ENCODE results near the gene LRRC49. TPM values are rescaled to one million over a fixed set of nuclear protein-coding genes. Genes with fewer than 3 reads are reported as not detected.
"Not testable (repeated sequence)": the region's sequence is repeated elsewhere in the genome, so short reads cannot be mapped to it uniquely, and the experiment has no call there.

LRRC49 gene
- polyA plus RNA-seq, 2 donors: 1.4 to 2.1 TPM

- H3K4me1 ChIP-seq (ENCODE audit: control insufficient read depth in 2 of 2, insufficient read depth in 2 of 2, low read length in 1 of 2): no peaks in the 10 kb centered on the region
- H3K36me3 ChIP-seq (ENCODE audit: control insufficient read depth in 2 of 2, insufficient read depth in 2 of 2, low read length in 1 of 2): no peaks in the 10 kb centered on the region
- H3K4me3 ChIP-seq (ENCODE audit: low read depth in 1 of 2, low read length in 2 of 2): no peak overlapping the region
- H3K9me3 ChIP-seq (ENCODE audit: control insufficient read depth in 2 of 2, insufficient read depth in 1 of 2, low read depth in 1 of 2, low read length in 1 of 2): no peaks in the 10 kb centered on the region
- H3K27ac ChIP-seq (ENCODE audit: low read depth in 2 of 2, low read length in 1 of 2): no peak overlapping the region
- 90 to 95% methylated on average over 1 of the region's 1 CpG for WGBS, 2 donors
- no peaks in the 10 kb centered on the region for H3K27me3 ChIP-seq (ENCODE audit: control insufficient read depth in 1 of 2, insufficient read depth in 2 of 2, low read length in 2 of 2)
Measured at GRCh38 chr15:70964686-70965085, 72.1 kb downstream of the LRRC49 start.

- H3K9me3 ChIP-seq (ENCODE audit: control insufficient read depth in 2 of 2, insufficient read depth in 1 of 2, low read depth in 1 of 2, low read length in 1 of 2): no peaks in the 10 kb centered on the region
- no peaks in the 10 kb centered on the region for H3K4me1 ChIP-seq (ENCODE audit: control insufficient read depth in 2 of 2, insufficient read depth in 2 of 2, low read length in 1 of 2)
- no peak overlapping the region for H3K4me3 ChIP-seq (ENCODE audit: low read depth in 1 of 2, low read length in 2 of 2)
- WGBS, 2 donors: 76 to 91% methylated on average over 1 of the region's 1 CpG
- no peaks in the 10 kb centered on the region for H3K36me3 ChIP-seq (ENCODE audit: control insufficient read depth in 2 of 2, insufficient read depth in 2 of 2, low read length in 1 of 2)
- H3K27me3 ChIP-seq (ENCODE audit: control insufficient read depth in 1 of 2, insufficient read depth in 2 of 2, low read length in 2 of 2): no peaks in the 10 kb centered on the region
- no peak overlapping the region for H3K27ac ChIP-seq (ENCODE audit: low read depth in 2 of 2, low read length in 1 of 2)
Measured at GRCh38 chr15:70967646-70968045, 75.0 kb downstream of the LRRC49 start.

GRCh38 chr15:70974004-70974832 is 81.6 kb downstream of the LRRC49 start:
- no peaks in the 10 kb centered on the region for H3K4me1 ChIP-seq (ENCODE audit: control insufficient read depth in 2 of 2, insufficient read depth in 2 of 2, low read length in 1 of 2)
- WGBS, 2 donors: 53 to 63% methylated on average over 5 of the region's 5 CpGs
- H3K9me3 ChIP-seq (ENCODE audit: control insufficient read depth in 2 of 2, insufficient read depth in 1 of 2, low read depth in 1 of 2, low read length in 1 of 2): no peaks in the 10 kb centered on the region
- no peaks in the 10 kb centered on the region for H3K27me3 ChIP-seq (ENCODE audit: control insufficient read depth in 1 of 2, insufficient read depth in 2 of 2, low read length in 2 of 2)
- H3K27ac ChIP-seq (ENCODE audit: low read depth in 2 of 2, low read length in 1 of 2): no peak overlapping the region
- no peaks in the 10 kb centered on the region for H3K36me3 ChIP-seq (ENCODE audit: control insufficient read depth in 2 of 2, insufficient read depth in 2 of 2, low read length in 1 of 2)
- no peak overlapping the region for H3K4me3 ChIP-seq (ENCODE audit: low read depth in 1 of 2, low read length in 2 of 2)

GRCh38 chr15:70976851-70977250 is 84.2 kb downstream of the LRRC49 start:
- no peak overlapping the region for H3K27ac ChIP-seq (ENCODE audit: low read depth in 2 of 2, low read length in 1 of 2)
- H3K27me3 ChIP-seq (ENCODE audit: control insufficient read depth in 1 of 2, insufficient read depth in 2 of 2, low read length in 2 of 2): no peaks in the 10 kb centered on the region
- no peaks in the 10 kb centered on the region for H3K36me3 ChIP-seq (ENCODE audit: control insufficient read depth in 2 of 2, insufficient read depth in 2 of 2, low read length in 1 of 2)
- WGBS, 2 donors: 62 to 64% methylated on average over 2 of the region's 2 CpGs
- no peaks in the 10 kb centered on the region for H3K4me1 ChIP-seq (ENCODE audit: control insufficient read depth in 2 of 2, insufficient read depth in 2 of 2, low read length in 1 of 2)
- no peak overlapping the region for H3K4me3 ChIP-seq (ENCODE audit: low read depth in 1 of 2, low read length in 2 of 2)
- H3K9me3 ChIP-seq (ENCODE audit: control insufficient read depth in 2 of 2, insufficient read depth in 1 of 2, low read depth in 1 of 2, low read length in 1 of 2): no peaks in the 10 kb centered on the region

- H3K9me3 ChIP-seq (ENCODE audit: control insufficient read depth in 2 of 2, insufficient read depth in 1 of 2, low read depth in 1 of 2, low read length in 1 of 2): peaks cover 0 to 2% of the 10 kb centered on the region in 2 donors
- no peak overlapping the region for H3K27ac ChIP-seq (ENCODE audit: low read depth in 2 of 2, low read length in 1 of 2)
- no peaks in the 10 kb centered on the region for H3K4me1 ChIP-seq (ENCODE audit: control insufficient read depth in 2 of 2, insufficient read depth in 2 of 2, low read length in 1 of 2)
- H3K27me3 ChIP-seq (ENCODE audit: control insufficient read depth in 1 of 2, insufficient read depth in 2 of 2, low read length in 2 of 2): no peaks in the 10 kb centered on the region
- H3K36me3 ChIP-seq (ENCODE audit: control insufficient read depth in 2 of 2, insufficient read depth in 2 of 2, low read length in 1 of 2): no peaks in the 10 kb centered on the region
- WGBS, 2 donors: 45 to 54% methylated on average over 5 of the region's 5 CpGs
- H3K4me3 ChIP-seq (ENCODE audit: low read depth in 1 of 2, low read length in 2 of 2): no peak overlapping the region
Measured at GRCh38 chr15:70995383-70995970, 102.9 kb downstream of the LRRC49 start.

- Histone ChIP-seq H3K9me3 (ENCODE audit: control insufficient read depth in 2 of 2, insufficient read depth in 1 of 2, low read depth in 1 of 2, low read length in 1 of 2) (no peaks in the 10 kb centered on the region), H3K4me1 (ENCODE audit: control insufficient read depth in 2 of 2, insufficient read depth in 2 of 2, low read length in 1 of 2) (no peaks in the 10 kb centered on the region), H3K27me3 (ENCODE audit: control insufficient read depth in 1 of 2, insufficient read depth in 2 of 2, low read length in 2 of 2) (no peaks in the 10 kb centered on the region), H3K36me3 (ENCODE audit: control insufficient read depth in 2 of 2, insufficient read depth in 2 of 2, low read length in 1 of 2) (no peaks in the 10 kb centered on the region), H3K4me3 (ENCODE audit: low read depth in 1 of 2, low read length in 2 of 2) (no peak overlapping the region), H3K27ac (ENCODE audit: low read depth in 2 of 2, low read length in 1 of 2) (no peak overlapping the region)
Measured at GRCh38 chr15:70998319-70998718, 105.7 kb downstream of the LRRC49 start.

- Histone ChIP-seq H3K27me3 (ENCODE audit: control insufficient read depth in 1 of 2, insufficient read depth in 2 of 2, low read length in 2 of 2) (no peaks in the 10 kb centered on the region), H3K4me1 (ENCODE audit: control insufficient read depth in 2 of 2, insufficient read depth in 2 of 2, low read length in 1 of 2) (no peaks in the 10 kb centered on the region), H3K36me3 (ENCODE audit: control insufficient read depth in 2 of 2, insufficient read depth in 2 of 2, low read length in 1 of 2) (no peaks in the 10 kb centered on the region), H3K27ac (ENCODE audit: low read depth in 2 of 2, low read length in 1 of 2) (no peak overlapping the region), H3K4me3 (ENCODE audit: low read depth in 1 of 2, low read length in 2 of 2) (no peak overlapping the region), H3K9me3 (ENCODE audit: control insufficient read depth in 2 of 2, insufficient read depth in 1 of 2, low read depth in 1 of 2, low read length in 1 of 2) (no peaks in the 10 kb centered on the region)
- WGBS, 2 donors: 89 to 97% methylated on average over 1 of the region's 1 CpG
Measured at GRCh38 chr15:71002316-71002715, 109.7 kb downstream of the LRRC49 start.

GRCh38 chr15:71003319-71003718 is 110.7 kb downstream of the LRRC49 start:
- no peak overlapping the region for H3K4me3 ChIP-seq (ENCODE audit: low read depth in 1 of 2, low read length in 2 of 2)
- H3K27me3 ChIP-seq (ENCODE audit: control insufficient read depth in 1 of 2, insufficient read depth in 2 of 2, low read length in 2 of 2): no peaks in the 10 kb centered on the region
- no peaks in the 10 kb centered on the region for H3K4me1 ChIP-seq (ENCODE audit: control insufficient read depth in 2 of 2, insufficient read depth in 2 of 2, low read length in 1 of 2)
- H3K9me3 ChIP-seq (ENCODE audit: control insufficient read depth in 2 of 2, insufficient read depth in 1 of 2, low read depth in 1 of 2, low read length in 1 of 2): no peaks in the 10 kb centered on the region
- no peaks in the 10 kb centered on the region for H3K36me3 ChIP-seq (ENCODE audit: control insufficient read depth in 2 of 2, insufficient read depth in 2 of 2, low read length in 1 of 2)
- H3K27ac ChIP-seq (ENCODE audit: low read depth in 2 of 2, low read length in 1 of 2): no peak overlapping the region

- not testable (repeated sequence) for H3K36me3 ChIP-seq (ENCODE audit: control insufficient read depth in 2 of 2, insufficient read depth in 2 of 2, low read length in 1 of 2); H3K27ac ChIP-seq (ENCODE audit: low read depth in 2 of 2, low read length in 1 of 2); H3K9me3 ChIP-seq (ENCODE audit: control insufficient read depth in 2 of 2, insufficient read depth in 1 of 2, low read depth in 1 of 2, low read length in 1 of 2); H3K4me3 ChIP-seq (ENCODE audit: low read depth in 1 of 2, low read length in 2 of 2); H3K27me3 ChIP-seq (ENCODE audit: control insufficient read depth in 1 of 2, insufficient read depth in 2 of 2, low read length in 2 of 2); H3K4me1 ChIP-seq (ENCODE audit: control insufficient read depth in 2 of 2, insufficient read depth in 2 of 2, low read length in 1 of 2)
- 96 to 98% methylated on average over 4 of the region's 4 CpGs for WGBS, 2 donors
Measured at GRCh38 chr15:71004506-71004905, 111.9 kb downstream of the LRRC49 start.

- Histone ChIP-seq H3K4me3 (ENCODE audit: low read depth in 1 of 2, low read length in 2 of 2) (no peak overlapping the region), H3K36me3 (ENCODE audit: control insufficient read depth in 2 of 2, insufficient read depth in 2 of 2, low read length in 1 of 2) (no peaks in the 10 kb centered on the region), H3K27me3 (ENCODE audit: control insufficient read depth in 1 of 2, insufficient read depth in 2 of 2, low read length in 2 of 2) (no peaks in the 10 kb centered on the region), H3K27ac (ENCODE audit: low read depth in 2 of 2, low read length in 1 of 2) (no peak overlapping the region), H3K4me1 (ENCODE audit: control insufficient read depth in 2 of 2, insufficient read depth in 2 of 2, low read length in 1 of 2) (no peaks in the 10 kb centered on the region), H3K9me3 (ENCODE audit: control insufficient read depth in 2 of 2, insufficient read depth in 1 of 2, low read depth in 1 of 2, low read length in 1 of 2) (no peaks in the 10 kb centered on the region)
- WGBS, 2 donors: 71 to 89% methylated on average over 1 of the region's 1 CpG
Measured at GRCh38 chr15:71005895-71006294, 113.3 kb downstream of the LRRC49 start.

Data from esophagus (tissue), 2 donors.